Left renal cortex interstitium (tissue), 4 donors: ENCODE measurements around the gene IGFBP1. TPM values are rescaled to one million over a fixed set of nuclear protein-coding genes. Genes with fewer than 3 reads are reported as not detected.

Source experiments
- DNase-seq, 4 donors: peaks; one replicate each; pipeline ENCODE4 v3.0.0-alpha.2; 2013; ENCODE audit warnings: low read depth in 4 of 4, low spot score in 2 of 4, missing footprints in 1 of 4
- polyA plus RNA-seq, 4 donors: library from polyadenylated mRNA; unstranded; fragments of 120-200 nt; gene quantifications; one replicate each; pipeline ENCODE4 v1.2.1, GENCODE V29; 2013; ENCODE audit not compliant: insufficient read length in 4 of 4

The IGFBP1 gene
- polyA plus RNA-seq, 4 donors, result 0.49 to 1.2 (median 0.60) TPM

- no peak for DNase-seq
Measured at GRCh38 chr7:45898222-45898621, 9.9 kb downstream of the IGFBP1 start.

GRCh38 chr7:45901566-45901965 lies 13.3 kb downstream of the IGFBP1 start:
- no peak for DNase-seq

GRCh38 chr7:45902820-45903219 lies 14.5 kb downstream of the IGFBP1 start:
- DNase-seq, result no peak

- no peak for DNase-seq
Measured at GRCh38 chr7:45909561-45909960, 21.3 kb downstream of the IGFBP1 start.

GRCh38 chr7:45910855-45911254 lies 22.6 kb downstream of the IGFBP1 start:
- DNase-seq, result no peak

- no peak for DNase-seq
Measured at GRCh38 chr7:45911311-45911710, 23.0 kb downstream of the IGFBP1 start.

- DNase-seq, result no peak
Measured at GRCh38 chr7:45912972-45913371, 24.7 kb downstream of the IGFBP1 start.

- DNase-seq, result no peak
Measured at GRCh38 chr7:45914911-45915310, 26.6 kb downstream of the IGFBP1 start.

- no peak for DNase-seq
Measured at GRCh38 chr7:45915606-45916005, 27.3 kb downstream of the IGFBP1 start.

GRCh38 chr7:45917064-45917463 lies 28.8 kb downstream of the IGFBP1 start:
- no peak for DNase-seq

- no peak for DNase-seq
Measured at GRCh38 chr7:45917658-45918057, 29.4 kb downstream of the IGFBP1 start.

GRCh38 chr7:45918556-45918955 lies 30.3 kb downstream of the IGFBP1 start:
- no peak for DNase-seq

- DNase-seq, result no peak
Measured at GRCh38 chr7:45919231-45919784, 31.0 kb downstream of the IGFBP1 start.

- DNase-seq, result no peak
Measured at GRCh38 chr7:45919993-45920459, 31.7 kb downstream of the IGFBP1 start.

GRCh38 chr7:45920502-45921380 lies 32.5 kb downstream of the IGFBP1 start, which contains the start of gene IGFBP3:
Gene IGFBP3 (minus strand): TSS chr7:45921272. CDS start chr7:45921140, 132 bp downstream.
- DNase-seq, result no peak

- DNase-seq, result no peak
Measured at GRCh38 chr7:45921381-45921698, 33.1 kb downstream of the IGFBP1 start.

- peak in 2 of 4 donors; percentile 76 to 77 for DNase-seq
Measured at GRCh38 chr7:45921699-45922519, 33.6 kb downstream of the IGFBP1 start.

GRCh38 chr7:45922810-45923209 lies 34.5 kb downstream of the IGFBP1 start:
- DNase-seq, result no peak

GRCh38 chr7:45923290-45923689 lies 35.0 kb downstream of the IGFBP1 start:
- DNase-seq, result peak in 1 of 4 donors; percentile 73

GRCh38 chr7:45923818-45924217 lies 35.5 kb downstream of the IGFBP1 start:
- DNase-seq, result no peak

GRCh38 chr7:45924283-45924682 lies 36.0 kb downstream of the IGFBP1 start:
- DNase-seq, result no peak
